HG03103 (cell line): ENCODE measurements around the gene EEF2K.
"Not testable (repeated sequence)": the region's sequence is repeated elsewhere in the genome, so short reads cannot be mapped to it uniquely, and the experiment has no call there.

Experiments used
- ATAC-seq: cut with Tn5 transposase; IDR thresholded peaks from one replicate; pipeline ENCODE4 v1.9.1; 2021; ENCODE audit warnings: low read depth; ENCODE audit not compliant: unreplicated experiment

Gene EEF2K

GRCh38 chr16:22206013-22206841, at the start of gene EEF2K:
TSS of gene EEF2K (plus strand) at chr16:22206278. CDS start at chr16:22225730, 19,452 bp downstream.
- peak; percentile 71 for ATAC-seq

- no peak for ATAC-seq
Measured at GRCh38 chr16:22161401-22161800, 44.7 kb upstream of the EEF2K start.

- no peak for ATAC-seq
Measured at GRCh38 chr16:22161999-22162655, 44.0 kb upstream of the EEF2K start, which contains the start of gene SDR42E2. TSS of gene SDR42E2 (plus strand) at chr16:22162506. CDS start at chr16:22165583, 3,077 bp downstream.

GRCh38 chr16:22162656-22163009, 43.4 kb upstream of the EEF2K start:
- no peak for ATAC-seq

GRCh38 chr16:22163806-22164205, 42.3 kb upstream of the EEF2K start:
- no peak for ATAC-seq

GRCh38 chr16:22164482-22164881, 41.6 kb upstream of the EEF2K start:
- no peak for ATAC-seq

- ATAC-seq: no peak
Measured at GRCh38 chr16:22165508-22166285, 40.4 kb upstream of the EEF2K start.

GRCh38 chr16:22171953-22172352, 34.1 kb upstream of the EEF2K start:
- no peak for ATAC-seq

- ATAC-seq: not testable (repeated sequence)
Measured at GRCh38 chr16:22172642-22173041, 33.4 kb upstream of the EEF2K start.

- no peak for ATAC-seq
Measured at GRCh38 chr16:22174642-22175041, 31.4 kb upstream of the EEF2K start.

- no peak for ATAC-seq
Measured at GRCh38 chr16:22177968-22178930, 27.8 kb upstream of the EEF2K start.

GRCh38 chr16:22181426-22181825, 24.7 kb upstream of the EEF2K start:
- no peak for ATAC-seq

- ATAC-seq: no peak
Measured at GRCh38 chr16:22181843-22182242, 24.2 kb upstream of the EEF2K start.

- no peak for ATAC-seq
Measured at GRCh38 chr16:22183335-22183734, 22.7 kb upstream of the EEF2K start.

GRCh38 chr16:22183901-22184614, 22.0 kb upstream of the EEF2K start:
- ATAC-seq: no peak

GRCh38 chr16:22184615-22184968, 21.5 kb upstream of the EEF2K start:
- ATAC-seq: no peak

GRCh38 chr16:22186517-22186916, 19.6 kb upstream of the EEF2K start:
- no peak for ATAC-seq

GRCh38 chr16:22188267-22188594, 17.8 kb upstream of the EEF2K start:
- ATAC-seq: no peak

- ATAC-seq: no peak
Measured at GRCh38 chr16:22188595-22189442, 17.3 kb upstream of the EEF2K start.
